GM21423 (cell line): ENCODE results near the gene ARPC5L.
"Not testable (repeated sequence)": the region's sequence is repeated elsewhere in the genome, so short reads cannot be mapped to it uniquely, and the experiment has no call there.

Source experiments
- ATAC-seq: cut with Tn5 transposase; IDR thresholded peaks from one replicate; pipeline ENCODE4 v1.9.1; 2021; ENCODE audit warnings: mild to moderate bottlenecking, moderate library complexity; ENCODE audit not compliant: unreplicated experiment

Gene ARPC5L

DNA sequence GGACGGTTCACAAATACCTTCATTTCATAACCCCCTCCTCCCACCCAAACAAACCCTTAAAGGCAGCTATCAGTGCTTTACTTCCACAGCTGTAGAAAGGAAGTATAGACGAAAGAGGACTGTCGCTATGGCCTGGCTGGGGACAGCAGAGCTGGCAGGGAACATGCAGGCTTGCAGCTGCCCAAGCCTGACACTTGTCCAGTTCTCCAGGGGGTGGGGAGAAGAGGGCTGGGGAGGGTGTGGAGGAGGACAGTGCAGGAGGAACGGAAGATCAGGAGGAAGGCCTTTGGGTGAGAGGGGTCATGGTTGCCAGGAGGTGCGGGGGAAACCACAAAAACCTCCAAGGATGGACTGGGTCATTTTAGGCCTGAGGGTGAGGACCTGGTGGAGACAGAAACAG, 25.9 kb downstream of the ARPC5L start:
- no peak for ATAC-seq

DNA sequence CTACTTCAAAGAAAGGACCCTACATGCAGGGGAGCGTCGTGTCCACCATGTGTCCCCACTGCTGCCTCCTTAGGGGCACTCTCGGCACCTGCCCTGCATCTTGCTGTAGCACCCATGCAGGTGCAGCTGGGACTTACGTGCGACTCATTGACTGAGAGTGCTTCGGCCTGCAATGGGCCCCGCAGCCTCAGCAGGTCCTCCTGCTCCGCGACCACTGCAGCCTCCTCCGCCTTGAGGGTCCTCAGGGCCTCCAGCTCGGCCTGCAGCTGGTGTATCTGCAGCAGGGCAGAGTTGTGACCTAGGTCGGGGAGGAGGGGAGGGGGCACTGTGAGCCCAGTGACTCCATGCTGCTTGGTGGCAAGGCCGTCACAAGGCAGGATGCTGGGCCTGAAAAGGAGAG, 27.1 kb downstream of the ARPC5L start:
- no peak for ATAC-seq

DNA sequence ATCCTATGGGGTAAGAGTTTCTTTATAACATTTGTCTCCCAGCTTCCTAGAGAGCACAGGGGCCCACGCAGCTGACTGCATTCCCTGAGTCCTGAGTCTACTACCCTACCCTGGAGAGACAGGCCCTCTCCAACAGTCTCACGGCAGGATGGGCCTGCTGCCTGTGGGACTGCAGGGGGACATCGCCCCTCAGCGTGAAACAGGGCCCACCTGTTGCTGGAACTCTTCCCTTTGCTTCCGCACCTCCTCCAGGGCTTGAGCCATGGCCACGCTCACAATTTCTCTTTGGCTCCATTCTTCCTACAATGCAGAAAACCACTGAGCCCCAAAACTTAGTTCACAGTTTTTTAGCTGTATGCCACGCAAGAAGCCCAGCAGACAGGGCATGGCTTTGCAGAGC, 28.2 kb downstream of the ARPC5L start:
- ATAC-seq = no peak

DNA sequence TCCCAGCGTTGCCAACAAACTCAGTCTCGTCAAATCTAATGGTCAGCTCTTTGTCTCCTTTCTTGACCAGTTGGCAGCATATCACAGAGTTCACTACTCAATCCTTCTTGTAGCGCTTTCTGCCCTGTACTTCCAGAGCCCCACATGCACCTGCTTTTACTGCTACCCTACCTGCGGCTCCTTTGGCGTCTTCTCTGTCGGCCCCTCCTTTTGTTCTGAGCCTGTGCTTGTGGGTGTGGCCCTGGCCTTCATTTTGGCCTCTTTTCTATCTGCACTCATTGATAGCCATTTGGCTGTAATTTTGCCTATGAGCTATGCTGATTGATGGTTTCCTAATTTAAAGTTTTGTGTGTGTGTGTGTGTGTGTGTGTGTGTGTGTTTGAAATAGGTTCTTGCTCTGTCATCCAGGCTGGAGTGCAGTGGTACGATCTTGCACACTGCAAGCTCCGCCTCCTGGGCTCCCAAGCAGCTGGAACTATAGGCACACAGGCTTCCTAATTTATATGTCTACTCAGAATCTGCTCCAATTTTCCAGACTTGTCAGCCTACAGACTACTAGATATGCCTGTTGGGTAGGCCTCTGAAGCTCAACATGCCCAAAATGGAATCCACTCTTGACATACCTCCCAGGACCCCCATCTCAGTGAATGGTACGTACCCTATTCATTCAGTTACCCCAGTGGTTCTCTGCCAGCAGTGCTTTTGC, 32.3 kb downstream of the ARPC5L start:
- ATAC-seq = no peak

DNA sequence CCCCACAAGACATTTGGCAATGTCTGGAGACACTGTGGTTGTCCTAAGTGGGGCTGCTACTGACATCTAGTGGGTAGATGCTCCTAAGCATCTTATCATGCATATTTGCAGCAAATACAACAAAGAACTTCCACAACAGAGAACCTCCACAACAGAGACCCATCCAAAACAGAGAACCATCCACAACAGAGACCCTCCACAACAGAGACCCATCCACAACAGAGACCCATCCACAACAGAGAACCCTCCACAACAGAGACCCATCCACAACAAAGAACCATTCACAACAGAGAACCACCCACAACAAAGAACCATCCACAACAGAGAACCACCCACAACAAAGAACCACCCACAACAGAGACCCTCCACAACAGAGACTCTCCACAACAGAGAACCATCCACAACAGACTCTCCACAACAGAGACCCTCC, 32.8 kb downstream of the ARPC5L start:
- ATAC-seq = no peak

DNA sequence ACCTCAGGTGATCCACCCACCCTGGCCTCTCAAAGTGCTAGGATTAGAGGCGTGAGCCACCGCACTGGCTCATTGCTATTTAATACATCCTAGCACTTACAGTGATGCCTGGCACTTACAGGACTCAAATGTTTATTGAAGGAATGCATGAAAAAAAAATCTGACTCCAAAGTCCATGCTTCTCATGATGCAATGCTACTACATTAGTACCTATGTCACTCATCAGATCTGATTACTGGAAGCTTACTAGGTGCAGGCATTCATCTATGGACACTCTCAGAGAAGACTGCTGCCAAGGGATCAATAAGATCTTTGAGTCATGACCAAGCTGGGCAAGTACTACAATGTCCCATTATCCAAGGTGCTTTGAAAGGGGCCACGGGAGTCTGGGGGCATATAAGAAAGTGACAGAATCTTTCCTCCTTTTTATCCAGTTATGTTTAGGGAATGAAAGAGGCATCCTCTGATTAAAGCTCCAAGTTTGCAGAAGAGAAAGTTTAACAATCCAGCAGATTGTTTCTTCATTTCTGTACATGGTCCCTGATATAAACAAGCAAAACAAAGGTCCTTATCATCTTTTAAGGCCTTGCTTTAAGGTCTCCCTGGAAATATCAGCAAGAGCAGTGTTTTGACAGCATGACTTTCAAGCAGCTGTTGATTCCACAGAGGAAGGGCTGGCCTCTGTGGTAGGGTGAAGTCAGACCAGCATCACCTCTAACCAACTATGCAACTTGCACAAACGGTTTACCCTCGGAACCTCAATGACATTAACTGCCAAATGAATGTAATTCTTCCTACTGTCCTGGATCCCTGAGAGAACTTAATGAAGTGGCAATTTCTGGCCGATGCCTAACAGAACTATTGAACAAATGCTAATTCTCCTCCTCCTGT, 35.9 kb downstream of the ARPC5L start:
- ATAC-seq = no peak

DNA sequence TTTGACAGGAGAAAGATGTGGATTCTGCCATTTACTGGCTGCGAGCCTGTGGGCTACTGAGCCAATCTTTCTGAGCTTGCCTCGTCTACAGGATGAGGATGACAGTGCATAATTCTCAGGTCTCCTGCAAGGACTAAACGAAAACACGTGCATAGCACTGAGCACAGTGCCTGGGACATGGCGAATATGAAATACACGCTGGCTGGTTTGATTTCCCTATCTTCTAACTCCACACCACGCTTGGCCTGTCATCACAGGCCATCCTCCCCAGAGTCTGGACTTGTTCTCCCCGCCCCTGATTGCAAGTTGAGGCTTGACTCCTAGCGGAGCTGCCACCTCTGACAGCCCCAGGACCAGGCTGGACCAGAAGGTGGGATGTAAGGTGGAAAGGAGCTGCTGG, 37.9 kb downstream of the ARPC5L start:
- ATAC-seq = no peak

DNA sequence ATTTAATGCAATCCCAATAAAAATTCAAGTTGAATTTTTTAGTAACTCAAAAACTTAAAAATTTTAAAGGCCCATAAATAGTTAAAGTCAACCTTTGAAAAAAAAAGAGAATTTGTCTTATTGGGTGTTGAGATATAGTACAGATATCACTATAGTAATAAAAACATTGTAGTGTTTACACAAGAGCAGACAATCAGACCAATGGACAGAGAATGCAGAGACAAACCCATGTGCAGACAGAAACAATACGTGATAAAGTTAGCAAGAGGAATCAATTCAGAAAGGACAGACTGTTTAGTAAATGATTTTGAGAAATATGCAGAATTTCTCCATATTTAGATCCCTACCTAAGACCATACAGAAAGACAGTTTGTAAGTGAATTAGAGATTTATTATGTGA, 45.0 kb downstream of the ARPC5L start:
- ATAC-seq = no peak

DNA sequence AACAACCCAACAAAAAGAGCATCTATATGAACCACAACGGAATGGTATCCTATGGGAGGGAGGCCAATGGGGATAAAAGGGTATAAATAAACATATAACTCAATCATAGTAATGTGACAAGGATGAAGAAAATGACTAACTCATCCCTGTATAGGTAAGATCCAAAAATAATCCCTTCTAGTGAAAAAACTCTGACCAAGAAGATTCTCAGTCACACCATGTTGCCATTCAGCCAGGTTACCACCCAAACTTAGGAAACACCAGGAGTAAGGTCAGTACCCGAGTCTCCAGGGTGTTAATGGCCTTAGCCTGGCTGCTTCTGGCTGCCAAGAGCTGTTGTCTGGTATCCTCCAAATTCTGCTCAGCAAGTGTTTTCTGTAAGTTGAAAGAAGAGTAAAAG, 46.2 kb downstream of the ARPC5L start:
- no peak for ATAC-seq

DNA sequence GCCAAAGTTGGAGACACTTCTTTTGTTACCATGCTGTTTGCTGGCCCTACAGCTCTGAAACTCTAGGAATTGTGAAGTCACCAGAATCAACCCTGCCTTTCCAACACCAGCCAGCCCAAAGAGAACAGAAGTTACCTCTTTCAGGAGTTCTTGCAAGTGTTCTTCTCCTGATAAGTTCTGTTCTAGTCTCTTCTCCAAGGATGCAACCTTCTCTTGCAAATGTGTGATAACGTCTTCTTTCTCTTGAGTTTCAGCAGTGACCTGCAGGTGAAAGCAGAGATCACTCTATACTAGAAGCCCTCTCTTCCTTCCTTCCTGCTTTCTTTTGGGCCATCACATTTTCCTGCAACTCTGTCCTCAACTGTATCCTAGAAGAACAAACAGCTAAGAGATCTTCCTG, 49.8 kb downstream of the ARPC5L start:
- no peak for ATAC-seq

DNA sequence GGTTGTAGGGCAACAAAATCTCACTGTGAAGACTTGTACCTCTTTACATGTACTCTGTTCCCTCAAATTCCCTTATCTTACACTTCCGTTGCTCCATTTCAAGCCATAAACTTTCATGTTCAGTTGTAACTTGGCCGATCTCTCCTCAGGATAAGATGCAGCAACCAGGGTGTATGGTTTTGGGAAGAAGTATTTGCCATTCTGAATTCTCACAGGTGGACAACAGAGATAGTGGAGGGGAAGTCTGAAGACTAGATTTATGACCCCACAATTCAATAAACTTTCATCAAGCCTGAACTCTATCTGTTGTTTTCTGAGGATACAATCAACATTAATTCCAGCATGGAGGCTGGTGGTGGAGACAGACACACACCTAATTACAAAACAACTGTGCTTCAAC, 51.4 kb downstream of the ARPC5L start:
- ATAC-seq = no peak

DNA sequence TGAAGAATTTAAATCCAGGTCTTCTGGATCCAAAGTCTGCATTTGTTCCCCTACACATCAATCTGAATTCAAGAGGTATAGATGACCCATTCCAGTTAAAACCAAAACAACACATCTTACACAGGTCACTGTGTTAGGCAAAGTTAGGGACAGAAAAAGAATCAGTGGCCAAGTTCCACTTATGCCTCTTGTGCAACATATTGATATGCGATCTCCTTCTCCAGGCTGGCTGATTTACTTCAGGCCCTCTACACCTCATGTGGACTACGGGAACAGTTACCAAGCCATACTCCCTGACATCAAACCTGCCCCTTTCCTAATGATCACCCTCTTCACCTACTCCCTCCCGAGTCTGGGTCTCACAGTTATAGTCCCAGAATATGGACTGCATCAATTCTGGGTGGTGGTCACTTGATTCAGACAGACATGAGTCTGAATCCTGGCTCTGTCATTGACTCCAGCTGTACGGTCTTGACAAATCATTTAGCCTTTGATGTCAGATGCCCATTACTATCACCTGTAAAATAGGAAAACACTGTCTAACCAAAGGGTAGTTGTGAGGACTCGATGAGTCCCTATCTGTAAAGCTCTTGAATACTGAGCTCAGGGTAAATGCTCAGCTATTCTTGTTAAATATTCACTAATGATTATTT, 52.9 kb downstream of the ARPC5L start:
- ATAC-seq = no peak

DNA sequence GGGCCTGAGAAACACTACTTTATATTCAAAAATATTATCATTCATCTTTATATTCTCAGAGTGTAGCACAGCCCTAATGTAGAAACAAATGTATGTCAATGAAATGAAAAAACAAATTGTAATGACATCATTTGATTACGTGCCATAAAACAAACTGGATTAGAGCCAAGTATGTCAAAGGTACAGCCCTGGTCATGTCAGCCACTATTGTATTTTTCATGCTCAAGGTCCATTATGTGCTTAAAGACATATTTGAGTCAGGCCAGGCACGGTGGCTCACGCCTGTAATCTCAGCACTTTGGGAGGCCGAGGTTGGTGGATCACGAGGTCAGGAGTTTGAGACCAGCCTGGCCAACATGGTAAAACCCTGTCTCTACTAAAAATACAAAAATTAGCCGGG, 58.5 kb downstream of the ARPC5L start:
- not testable (repeated sequence) for ATAC-seq
